HG03108 (cell line): ENCODE measurements around the gene PPFIA4.

ENCODE experiments used
- ATAC-seq: cut with Tn5 transposase; IDR thresholded peaks from one replicate; pipeline ENCODE4 v1.9.1; 2021; ENCODE audit warnings: moderate library complexity; ENCODE audit not compliant: unreplicated experiment

Gene PPFIA4

GRCh38 chr1:203081465-203082230 is 55.4 kb downstream of the PPFIA4 start:
- no peak for ATAC-seq

- ATAC-seq = no peak
Observed at GRCh38 chr1:203082231-203082505, 55.9 kb downstream of the PPFIA4 start.

- ATAC-seq = no peak
Observed at GRCh38 chr1:203082571-203083462, 56.5 kb downstream of the PPFIA4 start.

GRCh38 chr1:203083463-203083921 is 57.2 kb downstream of the PPFIA4 start:
- ATAC-seq = no peak

- no peak for ATAC-seq
Observed at GRCh38 chr1:203084588-203085527, 58.6 kb downstream of the PPFIA4 start.

GRCh38 chr1:203085528-203086406 is 59.5 kb downstream of the PPFIA4 start, which contains the start of gene MYOG:
TSS of gene MYOG (minus strand) at chr1:203086012. CDS start at chr1:203085961, 51 bp downstream.
- no peak for ATAC-seq

- no peak for ATAC-seq
Observed at GRCh38 chr1:203086992-203087763, 60.9 kb downstream of the PPFIA4 start.

GRCh38 chr1:203088441-203088840 is 62.1 kb downstream of the PPFIA4 start:
- no peak for ATAC-seq

- no peak for ATAC-seq
Observed at GRCh38 chr1:203089001-203089650, 62.8 kb downstream of the PPFIA4 start.

GRCh38 chr1:203089651-203090045 is 63.4 kb downstream of the PPFIA4 start:
- no peak for ATAC-seq

GRCh38 chr1:203090421-203091198 is 64.3 kb downstream of the PPFIA4 start:
- ATAC-seq = no peak

- no peak for ATAC-seq
Observed at GRCh38 chr1:203091199-203091477, 64.8 kb downstream of the PPFIA4 start.

GRCh38 chr1:203091761-203092330 is 65.6 kb downstream of the PPFIA4 start:
- ATAC-seq = no peak

- ATAC-seq = no peak
Observed at GRCh38 chr1:203093754-203094410, 67.6 kb downstream of the PPFIA4 start.

GRCh38 chr1:203095061-203095690 is 68.9 kb downstream of the PPFIA4 start:
- ATAC-seq = no peak

- ATAC-seq = no peak
Observed at GRCh38 chr1:203096566-203096965, 70.3 kb downstream of the PPFIA4 start.

- ATAC-seq = no peak
Observed at GRCh38 chr1:203097001-203097400, 70.7 kb downstream of the PPFIA4 start.
